Stromal cell of bone marrow (primary cell): ENCODE data around the gene RPA1.
A peak's percentile ranks its signal among the peaks of the same experiment; 100 is the strongest.
"Not testable (repeated sequence)": the region's sequence is repeated elsewhere in the genome, so short reads cannot be mapped to it uniquely, and the experiment has no call there.

Source experiments
- DNase-seq: peaks from one replicate; pipeline ENCODE4 v3.0.0-alpha.2; 2012; ENCODE audit warnings: low read depth

RPA1 gene

GRCh38 chr17:1880851-1881630 is 51.2 kb downstream of the RPA1 start:
- no peak for DNase-seq

GRCh38 chr17:1882836-1883235 is 53.0 kb downstream of the RPA1 start:
- peak; percentile 25 for DNase-seq

GRCh38 chr17:1883536-1883935 is 53.7 kb downstream of the RPA1 start:
- DNase-seq = no peak

- no peak for DNase-seq
Measured at GRCh38 chr17:1888741-1889140, 58.9 kb downstream of the RPA1 start.

- DNase-seq = no peak
Measured at GRCh38 chr17:1890758-1891450, 61.1 kb downstream of the RPA1 start.

- DNase-seq = no peak
Measured at GRCh38 chr17:1894753-1895339, 65.0 kb downstream of the RPA1 start.

GRCh38 chr17:1895479-1895878 is 65.7 kb downstream of the RPA1 start:
- not testable (repeated sequence) for DNase-seq

GRCh38 chr17:1896243-1897104 is 66.7 kb downstream of the RPA1 start:
- DNase-seq = no peak

GRCh38 chr17:1897105-1897656 is 67.4 kb downstream of the RPA1 start:
- no peak for DNase-seq

GRCh38 chr17:1898332-1898731 is 68.5 kb downstream of the RPA1 start:
- no peak for DNase-seq

GRCh38 chr17:1898872-1899271 is 69.1 kb downstream of the RPA1 start:
- DNase-seq = no peak

- no peak for DNase-seq
Measured at GRCh38 chr17:1899403-1900000, 69.7 kb downstream of the RPA1 start.

- no peak for DNase-seq
Measured at GRCh38 chr17:1904273-1905182, 74.7 kb downstream of the RPA1 start.

GRCh38 chr17:1905190-1905913 is 75.5 kb downstream of the RPA1 start:
- DNase-seq = no peak

GRCh38 chr17:1906662-1907101 is 76.9 kb downstream of the RPA1 start:
- peak; percentile 4 for DNase-seq

GRCh38 chr17:1907216-1907631 is 77.4 kb downstream of the RPA1 start:
- no peak for DNase-seq

GRCh38 chr17:1907909-1908698 is 78.3 kb downstream of the RPA1 start:
- DNase-seq = peak; percentile 3

- DNase-seq = peak; percentile 67
Measured at GRCh38 chr17:1908699-1909309, 79.0 kb downstream of the RPA1 start.
